HG02970 (cell line): ENCODE results near the gene ESR2.
"Not testable (repeated sequence)": the region's sequence is repeated elsewhere in the genome, so short reads cannot be mapped to it uniquely, and the experiment has no call there.

Experiments
- ATAC-seq: cut with Tn5 transposase; IDR thresholded peaks from one replicate; pipeline ENCODE4 v1.9.1; 2021; ENCODE audit warnings: mild to moderate bottlenecking, moderate library complexity, moderate number of reproducible peaks; ENCODE audit not compliant: unreplicated experiment, low FRiP score

ESR2 gene

GRCh38 chr14:64227856-64228255 is 66.3 kb downstream of the ESR2 start:
- no peak for ATAC-seq

- ATAC-seq = no peak
These were observed 68.9 kb downstream of the ESR2 start for GRCh38 chr14:64225151-64225757.

- no peak for ATAC-seq
These were observed 72.7 kb downstream of the ESR2 start for GRCh38 chr14:64221391-64222003.

- ATAC-seq = no peak
These were observed 73.7 kb downstream of the ESR2 start for GRCh38 chr14:64220466-64220865.

GRCh38 chr14:64220056-64220455 is 74.1 kb downstream of the ESR2 start:
- ATAC-seq = no peak

GRCh38 chr14:64218344-64219240 is 75.6 kb downstream of the ESR2 start:
- no peak for ATAC-seq

- ATAC-seq = no peak
These were observed 76.3 kb downstream of the ESR2 start for GRCh38 chr14:64217834-64218233.

- ATAC-seq = no peak
These were observed 76.9 kb downstream of the ESR2 start for GRCh38 chr14:64217308-64217707.

GRCh38 chr14:64215978-64216377 is 78.2 kb downstream of the ESR2 start:
- ATAC-seq = no peak

GRCh38 chr14:64215274-64215673 is 78.9 kb downstream of the ESR2 start:
- no peak for ATAC-seq

- no peak for ATAC-seq
These were observed 80.2 kb downstream of the ESR2 start for GRCh38 chr14:64213853-64214570.

- ATAC-seq = no peak
These were observed 81.1 kb downstream of the ESR2 start for GRCh38 chr14:64213086-64213485.

GRCh38 chr14:64212666-64213065 is 81.5 kb downstream of the ESR2 start:
- no peak for ATAC-seq

GRCh38 chr14:64210912-64211311 is 83.3 kb downstream of the ESR2 start:
- not testable (repeated sequence) for ATAC-seq

GRCh38 chr14:64210216-64210615 is 84.0 kb downstream of the ESR2 start:
- no peak for ATAC-seq

- ATAC-seq = no peak
These were observed 84.6 kb downstream of the ESR2 start for GRCh38 chr14:64209444-64210131.

GRCh38 chr14:64208981-64209380 is 85.2 kb downstream of the ESR2 start:
- no peak for ATAC-seq

GRCh38 chr14:64208261-64208660 is 85.9 kb downstream of the ESR2 start:
- no peak for ATAC-seq

GRCh38 chr14:64203366-64204006 is 90.7 kb downstream of the ESR2 start:
- ATAC-seq = no peak

- no peak for ATAC-seq
These were observed 91.5 kb downstream of the ESR2 start for GRCh38 chr14:64202716-64203115.
